Testis (tissue), 2 donors: ENCODE measurements around the gene PRDM12.

ENCODE experiments used
- POLR2A ChIP-seq: fragments of 450-650 bp; IDR thresholded peaks from one replicate; pipeline ENCODE4 v1.6.1; 2017; ENCODE audit warnings: antibody characterized with exemption, mild to moderate bottlenecking, moderate library complexity
- TF ChIP-seq, protein P1 (sequence below), 3 experiments: fragments of 450-650 bp in 2 of 3; fragments of 200-600 bp in 1 of 3; sonication (generic) in 1 of 3; IDR thresholded peaks; one replicate each; pipeline ENCODE4 v1.5.1; 2016 to 2019; ENCODE audit warnings: antibody characterized with exemption in 3 of 3, mild to moderate bottlenecking in 2 of 3, moderate library complexity in 1 of 3

DNA sequence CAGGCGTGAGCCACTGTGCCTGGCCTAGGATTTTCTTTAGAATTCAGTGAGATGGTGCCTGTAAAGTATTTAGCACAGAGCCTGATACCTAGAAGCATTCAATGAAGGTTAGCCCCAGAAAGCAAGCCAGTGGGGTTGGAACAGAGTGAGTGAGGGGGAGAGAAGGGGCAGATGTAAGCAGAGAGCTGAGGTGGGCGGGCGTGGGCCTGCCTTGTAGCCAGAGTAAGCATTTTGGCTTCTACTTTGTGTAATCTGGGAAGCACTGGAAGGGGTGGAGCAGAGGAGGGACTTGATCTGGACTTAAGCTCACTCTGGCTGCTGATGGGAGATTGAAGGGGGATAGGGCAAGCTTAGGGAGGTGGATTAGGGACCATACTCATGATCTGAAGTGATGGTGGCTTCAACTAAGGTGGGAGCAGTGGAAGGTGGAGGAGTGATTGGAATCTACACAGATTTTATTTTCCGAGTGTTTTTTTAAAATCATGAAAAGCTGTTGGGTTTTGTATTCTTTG lies 31.8 kb downstream of the PRDM12 start:
- TF ChIP-seq, protein P1, sequence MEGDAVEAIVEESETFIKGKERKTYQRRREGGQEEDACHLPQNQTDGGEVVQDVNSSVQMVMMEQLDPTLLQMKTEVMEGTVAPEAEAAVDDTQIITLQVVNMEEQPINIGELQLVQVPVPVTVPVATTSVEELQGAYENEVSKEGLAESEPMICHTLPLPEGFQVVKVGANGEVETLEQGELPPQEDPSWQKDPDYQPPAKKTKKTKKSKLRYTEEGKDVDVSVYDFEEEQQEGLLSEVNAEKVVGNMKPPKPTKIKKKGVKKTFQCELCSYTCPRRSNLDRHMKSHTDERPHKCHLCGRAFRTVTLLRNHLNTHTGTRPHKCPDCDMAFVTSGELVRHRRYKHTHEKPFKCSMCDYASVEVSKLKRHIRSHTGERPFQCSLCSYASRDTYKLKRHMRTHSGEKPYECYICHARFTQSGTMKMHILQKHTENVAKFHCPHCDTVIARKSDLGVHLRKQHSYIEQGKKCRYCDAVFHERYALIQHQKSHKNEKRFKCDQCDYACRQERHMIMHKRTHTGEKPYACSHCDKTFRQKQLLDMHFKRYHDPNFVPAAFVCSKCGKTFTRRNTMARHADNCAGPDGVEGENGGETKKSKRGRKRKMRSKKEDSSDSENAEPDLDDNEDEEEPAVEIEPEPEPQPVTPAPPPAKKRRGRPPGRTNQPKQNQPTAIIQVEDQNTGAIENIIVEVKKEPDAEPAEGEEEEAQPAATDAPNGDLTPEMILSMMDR (IDR thresholded peaks at IDR 0.05) = no peak
- no peak for TF ChIP-seq POLR2A
